Mucosa of descending colon (tissue), 3 donors: ENCODE data around the gene FBRSL1. TPM values are rescaled to one million over a fixed set of nuclear protein-coding genes. Genes with fewer than 3 reads are reported as not detected.

Experiments used
- ATAC-seq: fragments of 200-7000 bp; cut with Tn5 transposase; one replicate; pipeline ENCODE4 v1.9.1; 2020; ENCODE audit warnings: mild to moderate bottlenecking, moderate library complexity
- DNase-seq, 3 donors: peaks; one replicate each; pipeline ENCODE4 v3.0.0-alpha.2; 2020
- H3K36me3 ChIP-seq: fragments of 200-600 bp; one replicate; pipeline ENCODE4 v1.8.0; 2021; ENCODE audit warnings: low read depth, mild to moderate bottlenecking
- H3K4me1 ChIP-seq: fragments of 200-600 bp; one replicate; pipeline ENCODE4 v1.8.0; 2021; ENCODE audit warnings: low read depth, mild to moderate bottlenecking
- H3K4me3 ChIP-seq: fragments of 200-600 bp; one replicate; pipeline ENCODE4 v1.8.0; 2021; ENCODE audit warnings: mild to moderate bottlenecking
- H3K9me3 ChIP-seq: fragments of 200-600 bp; one replicate; pipeline ENCODE4 v1.8.0; 2021; ENCODE audit warnings: mild to moderate bottlenecking
- CTCF ChIP-seq: fragments of 200-600 bp; IDR thresholded peaks from one replicate; pipeline ENCODE4 v1.8.0; 2022; ENCODE audit warnings: antibody characterized with exemption, mild to moderate bottlenecking
- intact Hi-C, 2 donors: fragments of 100-400 bp; cut with DNase I in 1 of 2; cut with micrococcal nuclease in 1 of 2; formaldehyde crosslinking; loops; one replicate each; pipeline versions ENCODE4 v1.11.0 to v1.11.1; 2022; cut with DNase I, micrococcal nuclease
- total RNA-seq, 3 donors: library from RNA; stranded (reverse); fragmentation: NEBNext Ultra II Directional in 2 of 3; extraction: Animal tissue kit (Norgen Biotek cat#: 25700) in 2 of 3; gene quantifications; one replicate each; pipeline versions ENCODE4 v1.2.1 to v1.2.4, GENCODE V29; 2021 to 2023
- donor health status: DM: no; HTN: no; CAD: no; lungs with moderate emphysema.
- donor health status: DM: no; HTN: no; CAD: no.
- donor health status: DM: no; HTN: yes; CAD: no.

Gene FBRSL1
- total RNA-seq, 3 donors from 2014 or later: 54.7 to 68.5 (median 55.6) TPM

DNA sequence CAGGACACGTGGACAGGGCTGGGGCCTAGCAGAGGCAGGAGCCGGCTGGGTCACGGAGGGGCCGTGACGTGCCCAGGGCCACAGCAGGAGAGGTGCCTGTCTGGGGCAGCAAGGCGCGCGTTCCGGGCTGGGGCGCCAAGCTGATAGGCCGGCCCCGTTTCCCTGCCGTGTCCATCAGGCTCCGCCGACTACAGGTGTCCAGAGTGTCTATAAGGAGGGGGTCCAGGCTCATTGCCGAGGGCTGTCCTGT, 18.5 kb downstream of the FBRSL1 start:
- Histone ChIP-seq H3K4me3 (no peak overlapping the region), H3K4me1 (peaks cover 15% of the 10 kb centered on the region), H3K36me3 (no peaks in the 10 kb centered on the region), H3K9me3 (no peaks in the 10 kb centered on the region)
- ATAC-seq (no peak), DNase-seq (no peak)
- intact Hi-C loops: no loop called here
- no peak for TF ChIP-seq CTCF

- intact Hi-C loops: no loop called here
- Histone ChIP-seq H3K9me3 (no peaks in the 10 kb centered on the region), H3K4me3 (no peak overlapping the region), H3K36me3 (no peaks in the 10 kb centered on the region), H3K4me1 (peaks cover 15% of the 10 kb centered on the region)
- no peak for ATAC-seq
- TF ChIP-seq CTCF: no peak
- DNase-seq: no peak
Observed at GRCh38 chr12:132508860-132509732, 19.1 kb downstream of the FBRSL1 start.

DNA sequence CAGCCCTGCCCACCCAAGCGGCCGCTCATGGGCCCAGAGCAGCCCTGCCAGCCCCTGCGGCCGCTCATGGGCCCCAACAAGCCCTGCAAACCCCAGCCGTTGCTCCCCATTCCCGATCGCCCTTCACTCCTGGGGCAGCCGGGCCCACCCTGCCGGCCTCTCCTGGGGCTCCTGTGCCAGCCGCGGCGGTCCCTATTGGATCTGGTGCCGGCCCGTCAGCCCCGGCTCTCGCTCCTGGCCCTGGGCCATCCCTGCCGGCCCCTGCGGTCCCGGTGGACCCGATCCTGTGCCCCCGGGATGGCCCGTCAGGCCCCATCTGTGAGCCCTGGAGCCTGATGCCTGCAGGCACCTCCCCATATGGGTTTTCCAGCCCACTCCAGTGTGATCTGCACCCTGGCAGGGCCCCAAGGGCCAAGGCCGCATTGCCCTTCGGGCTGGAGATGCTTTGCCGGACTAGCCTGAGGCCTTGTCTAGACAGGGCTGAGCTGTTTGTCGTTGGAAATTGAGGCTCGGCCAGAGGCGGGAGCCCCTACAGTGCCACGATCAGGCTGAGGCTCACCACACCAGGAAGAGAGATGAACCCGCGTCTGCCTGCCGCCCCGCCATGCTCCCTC, 20.3 kb downstream of the FBRSL1 start:
- Histone ChIP-seq H3K4me1 (peaks cover 6% of the 10 kb centered on the region), H3K36me3 (no peaks in the 10 kb centered on the region), H3K9me3 (no peaks in the 10 kb centered on the region), H3K4me3 (no peak overlapping the region)
- DNase-seq (no peak), ATAC-seq (no peak)
- intact Hi-C loops: no loop called here
- no peak for TF ChIP-seq CTCF

GRCh38 chr12:132510746-132511477, 21.0 kb downstream of the FBRSL1 start:
- H3K36me3 ChIP-seq: no peaks in the 10 kb centered on the region
- no peaks in the 10 kb centered on the region for H3K9me3 ChIP-seq
- intact Hi-C loops: no loop called here
- ATAC-seq (no peak), DNase-seq (no peak)
- peaks cover 6% of the 10 kb centered on the region for H3K4me1 ChIP-seq
- H3K4me3 ChIP-seq: no peak overlapping the region
- no peak for TF ChIP-seq CTCF

DNA sequence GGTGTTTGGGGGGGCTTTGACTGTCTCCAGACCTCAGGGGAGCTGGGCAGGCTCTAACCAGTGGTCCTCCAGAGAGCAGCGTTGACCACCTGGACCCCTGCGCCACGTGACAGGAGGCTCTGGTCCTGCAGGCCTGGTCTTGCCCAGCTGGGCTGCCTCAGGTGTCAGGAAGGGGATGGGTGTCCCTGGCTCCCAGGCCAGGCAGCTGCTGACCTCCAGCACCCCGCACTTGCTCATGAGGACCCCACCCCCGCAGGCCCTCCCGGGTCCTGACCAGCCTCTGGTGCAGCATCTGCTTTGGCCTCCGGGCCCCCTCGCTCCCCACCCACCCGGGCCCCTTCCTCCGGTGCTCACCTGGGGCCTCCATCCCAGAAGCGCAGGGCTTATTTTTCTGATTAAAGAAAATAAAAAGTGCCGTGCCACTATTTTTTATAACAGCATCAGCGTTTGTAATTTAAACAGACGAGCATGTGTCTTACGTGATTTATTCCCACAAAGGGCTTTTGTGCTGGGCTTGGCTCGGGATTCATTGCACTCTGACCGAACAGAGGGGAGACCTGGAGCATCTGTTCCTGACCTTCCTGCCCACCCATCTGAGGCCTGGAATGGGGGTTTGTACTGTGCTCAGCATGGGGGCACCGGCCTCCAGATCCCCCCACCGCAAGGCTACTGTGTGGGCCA, 21.7 kb downstream of the FBRSL1 start:
- DNase-seq (no peak), ATAC-seq (no peak)
- intact Hi-C loops: no loop called here
- Histone ChIP-seq H3K4me3 (no peak overlapping the region), H3K9me3 (no peaks in the 10 kb centered on the region), H3K36me3 (no peaks in the 10 kb centered on the region), H3K4me1 (peaks cover 2% of the 10 kb centered on the region)
- no peak for TF ChIP-seq CTCF
